DMS79 (cell line): ENCODE results near the gene SLC25A14.

Experiments used
- DNase-seq: peaks from one replicate; lab custom pipeline; 2025; lab: John Stamatoyannopoulos, UW

Gene SLC25A14

GRCh38 chrX:130378024-130378669 is 38.4 kb downstream of the SLC25A14 start:
- no peak for DNase-seq

GRCh38 chrX:130385520-130385919 is 45.8 kb downstream of the SLC25A14 start, which contains the start of gene GPR119:
Gene GPR119 (minus strand): TSS chrX:130385674. CDS start chrX:130385447, 227 bp downstream.
- no peak for DNase-seq

- DNase-seq: no peak
These were observed 46.7 kb downstream of the SLC25A14 start for GRCh38 chrX:130386408-130386808.

GRCh38 chrX:130393451-130394074 is 53.8 kb downstream of the SLC25A14 start:
- peak; percentile 9 for DNase-seq

GRCh38 chrX:130395341-130395740 is 55.6 kb downstream of the SLC25A14 start:
- no peak for DNase-seq

- peak; percentile 36 for DNase-seq
These were observed 61.9 kb downstream of the SLC25A14 start, which contains the start of gene RBMX2 for GRCh38 chrX:130401415-130402207. Gene RBMX2 (plus strand): TSS chrX:130401987. CDS start chrX:130402033, 46 bp downstream.

GRCh38 chrX:130402208-130402684 is 62.5 kb downstream of the SLC25A14 start:
- DNase-seq: no peak

- no peak for DNase-seq
These were observed 73.7 kb downstream of the SLC25A14 start for GRCh38 chrX:130413415-130413814.

GRCh38 chrX:130414800-130415199 is 75.1 kb downstream of the SLC25A14 start:
- DNase-seq: no peak

- DNase-seq: no peak
These were observed 75.5 kb downstream of the SLC25A14 start for GRCh38 chrX:130415201-130415600.

- DNase-seq: no peak
These were observed 77.1 kb downstream of the SLC25A14 start for GRCh38 chrX:130416785-130417184.

- no peak for DNase-seq
These were observed 78.3 kb downstream of the SLC25A14 start for GRCh38 chrX:130418066-130418465.

GRCh38 chrX:130418740-130419139 is 79.0 kb downstream of the SLC25A14 start:
- DNase-seq: no peak

- no peak for DNase-seq
These were observed 79.5 kb downstream of the SLC25A14 start for GRCh38 chrX:130419263-130419662.
